ENCODE results near the gene HYAL2. TPM values are rescaled to one million over a fixed set of nuclear protein-coding genes. Genes with fewer than 3 reads are reported as not detected.

Gene HYAL2
- total and polyA plus RNA-seq, 10 of the 15 experiments (the other 5 are each of a cell fraction or from before 2014, with no cell fraction given) = 0.06 to 21.8 (median 12.7) TPM

DNA sequence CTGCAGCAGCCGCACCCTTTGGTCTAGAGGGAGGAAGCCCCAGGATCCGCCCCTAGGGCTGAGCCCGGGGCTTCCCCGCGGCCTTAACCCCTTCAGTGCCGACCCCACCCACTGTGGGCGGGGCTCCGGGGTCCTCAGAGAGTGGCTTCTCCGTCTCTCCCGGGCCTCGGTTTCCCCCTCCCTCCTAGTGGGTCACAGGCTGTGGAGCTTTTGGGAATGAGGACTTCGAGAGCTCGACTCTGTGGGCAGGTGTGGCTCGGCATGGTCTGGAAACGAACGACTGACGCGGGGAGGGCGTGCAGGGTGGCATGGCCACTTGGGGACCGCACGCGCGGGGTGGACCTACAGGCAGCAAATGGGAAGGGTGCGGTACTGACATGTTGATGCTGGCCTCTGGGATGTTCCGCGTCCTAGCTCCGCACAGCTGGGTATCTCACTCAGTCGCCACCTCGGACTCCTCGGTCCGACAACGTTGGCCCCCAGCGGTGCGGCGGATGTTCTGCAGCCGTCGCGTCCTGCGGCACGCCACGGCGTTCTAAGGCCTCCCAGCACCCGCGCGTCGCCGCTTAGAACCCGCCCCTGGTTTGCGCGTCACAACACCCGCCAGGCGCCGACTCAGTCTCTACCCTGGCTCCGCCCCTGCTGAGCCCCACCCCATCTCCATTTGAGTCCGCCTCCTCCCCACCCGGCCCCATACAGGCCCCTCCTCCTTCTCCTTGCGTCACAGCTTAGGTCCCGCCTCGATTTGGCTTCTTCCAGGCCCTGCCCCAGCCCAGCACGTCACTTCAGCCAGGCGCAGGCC, 23.5 kb downstream of the HYAL2 start, which contains the start of the genes HYAL3 and NAA80 (continued):
- TF ChIP-seq, protein P1, sequence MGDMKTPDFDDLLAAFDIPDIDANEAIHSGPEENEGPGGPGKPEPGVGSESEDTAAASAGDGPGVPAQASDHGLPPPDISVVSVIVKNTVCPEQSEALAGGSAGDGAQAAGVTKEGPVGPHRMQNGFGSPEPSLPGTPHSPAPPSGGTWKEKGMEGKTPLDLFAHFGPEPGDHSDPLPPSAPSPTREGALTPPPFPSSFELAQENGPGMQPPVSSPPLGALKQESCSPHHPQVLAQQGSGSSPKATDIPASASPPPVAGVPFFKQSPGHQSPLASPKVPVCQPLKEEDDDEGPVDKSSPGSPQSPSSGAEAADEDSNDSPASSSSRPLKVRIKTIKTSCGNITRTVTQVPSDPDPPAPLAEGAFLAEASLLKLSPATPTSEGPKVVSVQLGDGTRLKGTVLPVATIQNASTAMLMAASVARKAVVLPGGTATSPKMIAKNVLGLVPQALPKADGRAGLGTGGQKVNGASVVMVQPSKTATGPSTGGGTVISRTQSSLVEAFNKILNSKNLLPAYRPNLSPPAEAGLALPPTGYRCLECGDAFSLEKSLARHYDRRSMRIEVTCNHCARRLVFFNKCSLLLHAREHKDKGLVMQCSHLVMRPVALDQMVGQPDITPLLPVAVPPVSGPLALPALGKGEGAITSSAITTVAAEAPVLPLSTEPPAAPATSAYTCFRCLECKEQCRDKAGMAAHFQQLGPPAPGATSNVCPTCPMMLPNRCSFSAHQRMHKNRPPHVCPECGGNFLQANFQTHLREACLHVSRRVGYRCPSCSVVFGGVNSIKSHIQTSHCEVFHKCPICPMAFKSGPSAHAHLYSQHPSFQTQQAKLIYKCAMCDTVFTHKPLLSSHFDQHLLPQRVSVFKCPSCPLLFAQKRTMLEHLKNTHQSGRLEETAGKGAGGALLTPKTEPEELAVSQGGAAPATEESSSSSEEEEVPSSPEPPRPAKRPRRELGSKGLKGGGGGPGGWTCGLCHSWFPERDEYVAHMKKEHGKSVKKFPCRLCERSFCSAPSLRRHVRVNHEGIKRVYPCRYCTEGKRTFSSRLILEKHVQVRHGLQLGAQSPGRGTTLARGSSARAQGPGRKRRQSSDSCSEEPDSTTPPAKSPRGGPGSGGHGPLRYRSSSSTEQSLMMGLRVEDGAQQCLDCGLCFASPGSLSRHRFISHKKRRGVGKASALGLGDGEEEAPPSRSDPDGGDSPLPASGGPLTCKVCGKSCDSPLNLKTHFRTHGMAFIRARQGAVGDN (IDR thresholded peaks at IDR 0.05) = peak; percentile 77
- no peak for TF ChIP-seq WRNIP1 (IDR thresholded peaks at IDR 0.05; ENCODE audit: borderline replicate concordance, low read depth, low read length)
- TF ChIP-seq, protein P2, sequence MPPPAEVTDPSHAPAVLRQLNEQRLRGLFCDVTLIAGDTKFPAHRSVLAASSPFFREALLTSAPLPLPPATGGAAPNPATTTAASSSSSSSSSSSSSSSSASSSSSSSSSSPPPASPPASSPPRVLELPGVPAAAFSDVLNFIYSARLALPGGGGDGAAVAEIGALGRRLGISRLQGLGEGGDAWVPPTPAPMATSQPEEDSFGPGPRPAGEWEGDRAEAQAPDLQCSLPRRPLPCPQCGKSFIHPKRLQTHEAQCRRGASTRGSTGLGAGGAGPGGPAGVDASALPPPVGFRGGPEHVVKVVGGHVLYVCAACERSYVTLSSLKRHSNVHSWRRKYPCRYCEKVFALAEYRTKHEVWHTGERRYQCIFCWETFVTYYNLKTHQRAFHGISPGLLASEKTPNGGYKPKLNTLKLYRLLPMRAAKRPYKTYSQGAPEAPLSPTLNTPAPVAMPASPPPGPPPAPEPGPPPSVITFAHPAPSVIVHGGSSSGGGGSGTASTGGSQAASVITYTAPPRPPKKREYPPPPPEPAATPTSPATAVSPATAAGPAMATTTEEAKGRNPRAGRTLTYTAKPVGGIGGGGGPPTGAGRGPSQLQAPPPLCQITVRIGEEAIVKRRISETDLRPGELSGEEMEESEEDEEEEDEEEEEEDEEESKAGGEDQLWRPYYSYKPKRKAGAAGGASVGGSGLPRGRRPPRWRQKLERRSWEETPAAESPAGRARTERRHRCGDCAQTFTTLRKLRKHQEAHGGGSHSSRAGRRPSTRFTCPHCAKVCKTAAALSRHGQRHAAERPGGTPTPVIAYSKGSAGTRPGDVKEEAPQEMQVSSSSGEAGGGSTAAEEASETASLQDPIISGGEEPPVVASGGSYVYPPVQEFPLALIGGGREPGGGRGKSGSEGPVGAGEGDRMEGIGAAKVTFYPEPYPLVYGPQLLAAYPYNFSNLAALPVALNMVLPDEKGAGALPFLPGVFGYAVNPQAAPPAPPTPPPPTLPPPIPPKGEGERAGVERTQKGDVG (CRISPR knock-in tag; IDR thresholded peaks at IDR 0.05) = no peak
